Trophoblast cell (in vitro differentiated cells and primary cell): ENCODE data around the gene POLE4.

ENCODE experiments used
- DNase-seq, 2 donors: peaks; one replicate each; pipeline ENCODE4 v3.0.0-alpha.2; 2016
- H2AFZ ChIP-seq: 2 replicates; pipeline ENCODE4 v1.6.1; 2013; ENCODE audit warnings: low read length, moderate library complexity, mild to moderate bottlenecking; ENCODE audit not compliant: insufficient read depth, poor library complexity
- H2AK5ac ChIP-seq: 2 replicates; pipeline ENCODE4 v1.6.1; 2013; ENCODE audit warnings: mild to moderate bottlenecking, low read length
- H2BK120ac ChIP-seq: 2 replicates; pipeline ENCODE4 v1.6.1; 2013; ENCODE audit warnings: low read length, mild to moderate bottlenecking, moderate library complexity; ENCODE audit not compliant: insufficient read depth, poor library complexity
- H2BK12ac ChIP-seq: 2 replicates; pipeline ENCODE4 v1.6.1; 2013; ENCODE audit warnings: mild to moderate bottlenecking, low read length, moderate library complexity
- H2BK5ac ChIP-seq: 2 replicates; pipeline ENCODE4 v1.6.1; 2013; ENCODE audit warnings: low read length, low read depth, moderate library complexity, mild to moderate bottlenecking; ENCODE audit not compliant: poor library complexity
- H3K14ac ChIP-seq: 2 replicates; pipeline ENCODE4 v1.6.1; 2013; ENCODE audit warnings: mild to moderate bottlenecking, low read length
- H3K18ac ChIP-seq: 2 replicates; pipeline ENCODE4 v1.6.1; 2013; ENCODE audit warnings: mild to moderate bottlenecking, low read length
- H3K23ac ChIP-seq: 2 replicates; pipeline ENCODE4 v1.6.1; 2013; ENCODE audit warnings: low read length
- H3K27ac ChIP-seq: 2 replicates; pipeline ENCODE4 v1.5.1; 2013; ENCODE audit warnings: low read depth, mild to moderate bottlenecking, inconsistent platforms, low read length, moderate library complexity
- H3K27me3 ChIP-seq: 2 replicates; pipeline ENCODE4 v1.6.1; 2013; ENCODE audit warnings: inconsistent platforms, mild to moderate bottlenecking, low read length, moderate library complexity; ENCODE audit not compliant: insufficient read depth
- H3K36me3 ChIP-seq, 2 experiments: 1 replicate in 1 of 2; 2 replicates in 1 of 2; pipeline ENCODE4 v1.6.1; 2013; ENCODE audit warnings: low read length in 2 of 2, mild to moderate bottlenecking in 2 of 2, moderate library complexity in 1 of 2; ENCODE audit not compliant: insufficient read depth in 2 of 2, control insufficient read depth in 1 of 2
- H3K4ac ChIP-seq: 2 replicates; pipeline ENCODE4 v1.6.1; 2013; ENCODE audit warnings: low read depth, mild to moderate bottlenecking, low read length, moderate library complexity
- H3K4me1 ChIP-seq, 2 experiments: 1 replicate in 1 of 2; 2 replicates in 1 of 2; pipeline ENCODE4 v1.6.1; 2013; ENCODE audit warnings: low read length in 2 of 2, mild to moderate bottlenecking in 2 of 2, moderate library complexity in 1 of 2; ENCODE audit not compliant: insufficient read depth in 2 of 2, control insufficient read depth in 1 of 2
- H3K4me2 ChIP-seq: 2 replicates; pipeline ENCODE4 v1.6.1; 2013; ENCODE audit warnings: inconsistent platforms, mild to moderate bottlenecking, low read length, moderate library complexity
- H3K4me3 ChIP-seq: 2 replicates; pipeline ENCODE4 v1.5.1; 2013; ENCODE audit warnings: mild to moderate bottlenecking, low read depth, low read length, inconsistent platforms
- H3K79me1 ChIP-seq: one replicate; pipeline ENCODE4 v1.6.1; 2013; ENCODE audit warnings: low read length
- H3K79me2 ChIP-seq: 2 replicates; pipeline ENCODE4 v1.6.1; 2013; ENCODE audit warnings: low read length, mild to moderate bottlenecking; ENCODE audit not compliant: control insufficient read depth, insufficient read depth, poor library complexity
- H3K9ac ChIP-seq: 2 replicates; pipeline ENCODE4 v1.6.1; 2013; ENCODE audit warnings: mild to moderate bottlenecking, low read length
- H3K9me3 ChIP-seq: 2 replicates; pipeline ENCODE4 v1.6.1; 2013; ENCODE audit warnings: low read depth, mild to moderate bottlenecking, control low read depth, inconsistent platforms, low read length; ENCODE audit not compliant: insufficient read depth
- H4K12ac ChIP-seq: 2 replicates; pipeline ENCODE4 v1.6.1; 2013; ENCODE audit warnings: low read depth, mild to moderate bottlenecking, low read length, moderate library complexity
- H4K8ac ChIP-seq: 2 replicates; pipeline ENCODE4 v1.6.1; 2013; ENCODE audit warnings: low read depth, mild to moderate bottlenecking, low read length, moderate library complexity
- H4K91ac ChIP-seq: one replicate; pipeline ENCODE4 v1.6.1; 2013; ENCODE audit warnings: low read depth, mild to moderate bottlenecking, low read length, moderate library complexity
- WGBS: extraction: QIAGEN DNeasy Blood & Tissue Kit; methylation state at CpG from one replicate; pipeline ENCODE4 v1.1.7; 2013; ENCODE audit warnings: missing lambda C conversion rate; ENCODE audit not compliant: insufficient read length, insufficient coverage; ENCODE audit errors: extremely low coverage; 5-methylcytosine and 5-hydroxymethylcytosine counted together

The POLE4 gene

GRCh38 chr2:74975016-74975415, 16.6 kb downstream of the POLE4 start:
- Histone ChIP-seq H2AK5ac (no peak overlapping the region), H3K14ac (no peak overlapping the region), H3K4ac (no peak overlapping the region), H3K4me3 (no peak overlapping the region), H4K91ac (no peak overlapping the region), H3K18ac (no peak overlapping the region), H4K12ac (no peak overlapping the region), H2BK12ac (no peak overlapping the region), H3K23ac (no peak overlapping the region), H3K79me2 (no peaks in the 10 kb centered on the region), H3K9me3 (no peaks in the 10 kb centered on the region), H4K8ac (no peak overlapping the region), H3K27me3 (no peaks in the 10 kb centered on the region), H2BK120ac (no peak overlapping the region), H3K36me3 (no peaks in the 10 kb centered on the region), H3K4me2 (no peak overlapping the region), H3K9ac (no peak overlapping the region), H2BK5ac (no peak overlapping the region), H3K79me1 (no peaks in the 10 kb centered on the region), H3K27ac (no peak overlapping the region), H3K4me1 (peaks cover 2 to 4% of the 10 kb centered on the region in 2 experiments), H2AFZ (no peak overlapping the region)
- peak; percentile 89 to 91 for DNase-seq
- WGBS, result no CpG with 5 or more reads among the region's 7 CpGs

DNA sequence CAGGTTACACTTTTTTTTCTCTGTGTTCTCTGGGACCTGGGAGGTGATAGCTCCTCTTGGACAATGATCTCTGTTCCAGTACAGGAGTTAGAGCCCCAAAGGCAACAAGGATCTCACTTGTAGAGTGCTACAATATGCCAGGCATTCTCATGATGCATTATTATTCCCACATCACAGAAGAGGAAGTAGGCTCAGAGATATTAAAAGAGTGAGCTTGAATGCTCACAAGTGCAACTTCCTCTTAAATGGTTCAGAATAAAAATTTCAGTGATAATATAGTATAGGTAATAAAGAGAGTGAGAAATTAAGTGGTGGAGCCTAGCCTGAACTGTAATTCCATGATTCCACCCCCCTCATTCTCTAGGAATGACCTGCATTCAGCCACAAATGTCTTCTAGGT, 21.4 kb downstream of the POLE4 start:
- peaks cover 2% of the 10 kb centered on the region for H3K79me1 ChIP-seq

DNA sequence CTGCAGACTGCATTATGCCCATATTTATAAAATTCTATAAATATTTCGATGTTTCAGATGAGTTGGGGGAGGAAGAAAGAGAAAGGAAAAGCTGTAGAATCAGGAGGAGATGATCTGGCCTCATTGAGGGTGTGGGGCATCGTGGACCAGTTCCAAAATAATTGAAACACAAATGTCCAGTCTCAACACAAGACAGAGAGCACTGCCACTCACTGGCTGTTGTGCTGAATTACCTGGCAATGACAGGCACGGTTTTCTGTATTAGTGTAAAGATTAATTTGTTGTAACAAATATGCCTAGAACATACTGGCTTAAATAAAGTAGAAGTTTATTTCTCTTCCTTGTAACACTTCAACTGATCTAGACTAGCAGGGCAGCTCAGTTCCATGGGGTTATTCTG, 24.1 kb downstream of the POLE4 start:
- Histone ChIP-seq H2BK5ac (no peak overlapping the region), H3K27ac (no peak overlapping the region), H3K14ac (no peak overlapping the region), H3K79me2 (no peaks in the 10 kb centered on the region), H2AFZ (no peak overlapping the region), H4K8ac (no peak overlapping the region), H3K4me3 (no peak overlapping the region), H2BK12ac (no peak overlapping the region), H3K9ac (no peak overlapping the region), H3K18ac (no peak overlapping the region), H3K36me3 (no peaks in the 10 kb centered on the region), H4K91ac (no peak overlapping the region), H3K27me3 (no peaks in the 10 kb centered on the region), H3K9me3 (no peaks in the 10 kb centered on the region), H3K4me1 (peaks cover 13% of the 10 kb centered on the region in 2 experiments), H2BK120ac (no peak overlapping the region), H2AK5ac (no peak overlapping the region), H3K79me1 (peaks cover 4% of the 10 kb centered on the region), H3K23ac (no peak overlapping the region), H4K12ac (no peak overlapping the region), H3K4me2 (no peak overlapping the region), H3K4ac (no peak overlapping the region)
- WGBS, result no CpG with 5 or more reads among the region's 3 CpGs
- DNase-seq, result no peak

More for the DNA sequence above, 21.4 kb downstream of the POLE4 start:
- no peak overlapping the region for H4K12ac ChIP-seq
- DNase-seq, result no peak
- no peaks in the 10 kb centered on the region for H3K36me3 ChIP-seq
- no peak overlapping the region for H2BK12ac ChIP-seq
- no peak overlapping the region for H3K4me2 ChIP-seq
- no peak overlapping the region for H4K8ac ChIP-seq
- H3K9me3 ChIP-seq, result no peaks in the 10 kb centered on the region
- H2BK120ac ChIP-seq, result no peak overlapping the region
- no peak overlapping the region for H3K23ac ChIP-seq
- H2BK5ac ChIP-seq, result no peak overlapping the region
- H2AK5ac ChIP-seq, result no peak overlapping the region
- no peak overlapping the region for H3K4me3 ChIP-seq
- no peak overlapping the region for H3K18ac ChIP-seq
- no peak overlapping the region for H2AFZ ChIP-seq
- H3K27ac ChIP-seq, result no peak overlapping the region
- no peaks in the 10 kb centered on the region for H3K79me2 ChIP-seq
- H3K4ac ChIP-seq, result no peak overlapping the region
- no peak overlapping the region for H3K9ac ChIP-seq
- no peaks in the 10 kb centered on the region for H3K27me3 ChIP-seq
- H3K14ac ChIP-seq, result no peak overlapping the region
- H4K91ac ChIP-seq, result no peak overlapping the region
- peaks cover 5 to 10% of the 10 kb centered on the region in 2 experiments for H3K4me1 ChIP-seq

GRCh38 chr2:74983631-74984392, 25.4 kb downstream of the POLE4 start:
- Histone ChIP-seq H3K4me2 (no peak overlapping the region), H2BK5ac (no peak overlapping the region), H3K79me2 (no peaks in the 10 kb centered on the region), H2BK120ac (no peak overlapping the region), H2AK5ac (no peak overlapping the region), H3K18ac (no peak overlapping the region), H3K9me3 (no peaks in the 10 kb centered on the region), H2AFZ (no peak overlapping the region), H3K27ac (peak overlapping the region; percentile 32), H3K4me3 (no peak overlapping the region), H4K12ac (no peak overlapping the region), H3K9ac (no peak overlapping the region), H3K79me1 (peaks cover 4% of the 10 kb centered on the region), H3K23ac (no peak overlapping the region), H3K4me1 (peaks cover 13% of the 10 kb centered on the region in 2 experiments), H3K36me3 (no peaks in the 10 kb centered on the region), H4K8ac (no peak overlapping the region), H2BK12ac (peak overlapping the region; percentile 53), H4K91ac (no peak overlapping the region), H3K4ac (no peak overlapping the region), H3K27me3 (no peaks in the 10 kb centered on the region), H3K14ac (no peak overlapping the region)
- WGBS, result no CpG with 5 or more reads among the region's 5 CpGs
- DNase-seq, result peak; percentile 57 to 88
